Measurements from ENCODE around the gene VPS52. TPM values are rescaled to one million over a fixed set of nuclear protein-coding genes. Genes with fewer than 3 reads are reported as not detected.

Gene VPS52
- total and polyA plus RNA-seq, 9 of the 15 experiments (the other 6 are each of a cell fraction or from before 2014, with no cell fraction given) = 24.4 to 103 (median 40.2) TPM

DNA sequence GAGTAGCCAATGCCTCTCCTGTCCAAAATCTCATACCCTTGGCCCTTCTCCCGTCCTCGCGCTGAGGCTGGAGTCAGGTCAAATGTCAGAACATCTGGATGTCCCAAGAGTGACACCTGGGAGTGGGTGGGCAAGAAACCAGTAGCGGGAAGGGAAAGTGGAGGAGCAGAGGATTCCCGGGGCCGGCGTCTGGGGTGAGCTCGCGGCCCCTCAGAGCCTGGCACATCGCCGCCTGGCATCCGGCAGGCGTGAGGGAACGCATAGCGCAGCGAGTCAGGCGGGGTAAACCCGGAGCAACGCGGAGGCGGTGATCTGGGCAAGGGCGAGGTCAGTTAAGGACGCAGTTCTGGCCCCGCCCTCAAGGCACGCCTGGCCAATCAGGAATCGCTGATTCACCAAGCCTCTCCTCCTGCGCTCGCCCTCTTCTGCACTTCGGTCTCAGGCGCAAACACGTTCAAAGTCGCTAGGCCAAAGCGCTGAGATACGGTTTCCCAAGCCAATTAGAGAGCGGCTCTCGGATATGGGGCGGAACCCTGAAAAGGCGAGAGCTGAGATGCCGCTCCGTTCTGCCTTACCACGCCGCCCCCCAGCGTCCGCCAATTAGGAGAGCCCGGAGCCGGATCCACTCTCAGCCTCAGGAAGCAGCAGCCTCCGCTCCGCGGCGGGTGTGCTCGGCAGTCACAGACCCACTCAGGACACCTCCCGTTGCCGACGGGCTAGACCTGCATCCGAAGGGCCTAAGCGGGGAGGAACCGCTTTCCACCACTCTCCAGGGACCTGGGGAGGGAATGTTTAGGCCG is 22.5 kb downstream of the VPS52 start (continued):
- TF ChIP-seq CHAMP1 (IDR thresholded peaks at IDR 0.05) = no peak
- TF ChIP-seq XRCC4 (IDR thresholded peaks at IDR 0.05; ENCODE audit: extremely low read depth, insufficient read depth, insufficient read length) = no peak
- no peak for TF ChIP-seq MYBL2 (IDR thresholded peaks at IDR 0.05; ENCODE audit: low read depth)
- TF ChIP-seq MYBL2 (CRISPR knock-in tag; IDR thresholded peaks at IDR 0.05; ENCODE audit: borderline replicate concordance) = no peak
- TF ChIP-seq TBL1XR1 (IDR thresholded peaks at IDR 0.05; ENCODE audit: low read length in 2 of 2) = no peak; a peak in 1 of 4 replicates
- TF ChIP-seq ZNF224 (CRISPR knock-in tag; IDR thresholded peaks at IDR 0.05) = no peak
- peak; percentile 91 for TF ChIP-seq CCNT2 (IDR thresholded peaks at IDR 0.05; ENCODE audit: borderline replicate concordance, extremely low read depth, insufficient read length, low read depth, low read length)
- TF ChIP-seq FOXK2 (conservative IDR thresholded peaks at IDR 0.05 in 1 of 2, IDR thresholded peaks at IDR 0.05 in 1 of 2; ENCODE audit: low read depth in 2 of 2) = no peak; a peak in 2 of 4 replicates
- TF ChIP-seq GABPB1 (CRISPR knock-in tag; IDR thresholded peaks at IDR 0.05) = peak; percentile 44; the same call in 1 of the 2 replicates
- TF ChIP-seq SMAD2 (IDR thresholded peaks at IDR 0.05; ENCODE audit: low read depth, low read length) = no peak
- TF ChIP-seq, protein P1, sequence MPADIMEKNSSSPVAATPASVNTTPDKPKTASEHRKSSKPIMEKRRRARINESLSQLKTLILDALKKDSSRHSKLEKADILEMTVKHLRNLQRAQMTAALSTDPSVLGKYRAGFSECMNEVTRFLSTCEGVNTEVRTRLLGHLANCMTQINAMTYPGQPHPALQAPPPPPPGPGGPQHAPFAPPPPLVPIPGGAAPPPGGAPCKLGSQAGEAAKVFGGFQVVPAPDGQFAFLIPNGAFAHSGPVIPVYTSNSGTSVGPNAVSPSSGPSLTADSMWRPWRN (IDR thresholded peaks at IDR 0.05; ENCODE audit: low read depth) = no peak; the same call in 1 of the 2 replicates
- no peak for TF ChIP-seq ZNF354B (CRISPR knock-in tag; IDR thresholded peaks at IDR 0.05)
- TF ChIP-seq POLR2H (tag; IDR thresholded peaks at IDR 0.05; ENCODE audit: low read depth) = peak; percentile 91
- TF ChIP-seq, protein P2, sequence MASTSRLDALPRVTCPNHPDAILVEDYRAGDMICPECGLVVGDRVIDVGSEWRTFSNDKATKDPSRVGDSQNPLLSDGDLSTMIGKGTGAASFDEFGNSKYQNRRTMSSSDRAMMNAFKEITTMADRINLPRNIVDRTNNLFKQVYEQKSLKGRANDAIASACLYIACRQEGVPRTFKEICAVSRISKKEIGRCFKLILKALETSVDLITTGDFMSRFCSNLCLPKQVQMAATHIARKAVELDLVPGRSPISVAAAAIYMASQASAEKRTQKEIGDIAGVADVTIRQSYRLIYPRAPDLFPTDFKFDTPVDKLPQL (IDR thresholded peaks at IDR 0.05; ENCODE audit: extremely low read depth, insufficient read length) = no peak
- TF ChIP-seq, protein P3, sequence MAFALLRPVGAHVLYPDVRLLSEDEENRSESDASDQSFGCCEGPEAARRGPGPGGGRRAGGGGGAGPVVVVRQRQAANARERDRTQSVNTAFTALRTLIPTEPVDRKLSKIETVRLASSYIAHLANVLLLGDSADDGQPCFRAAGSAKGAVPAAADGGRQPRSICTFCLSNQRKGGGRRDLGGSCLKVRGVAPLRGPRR (CRISPR knock-in tag; IDR thresholded peaks at IDR 0.05) = no peak
- TF ChIP-seq THRAP3 (IDR thresholded peaks at IDR 0.05; ENCODE audit: borderline replicate concordance) = no peak; the same call in 1 of the 2 replicates
- TF ChIP-seq RBM39 (optimal IDR thresholded peaks at IDR 0.05; ENCODE audit: low read depth, low read length) = no peak
- peak; percentile 51; the same call in 1 of the 2 replicates for TF ChIP-seq SPI1 (IDR thresholded peaks at IDR 0.05; ENCODE audit: borderline replicate concordance, low read depth, low read length)
- TF ChIP-seq HDAC1 (IDR thresholded peaks at IDR 0.05) = peak in 1 of 2 experiments; percentile 40; a peak in 2 of 4 replicates
- TF ChIP-seq USF1 (CRISPR knock-in tag; IDR thresholded peaks at IDR 0.05) = peak; percentile 64
